Mesothelial cell of epicardium (in vitro differentiated cells): ENCODE measurements around the gene MAN1A1. TPM values are rescaled to one million over a fixed set of nuclear protein-coding genes. Genes with fewer than 3 reads are reported as not detected.

Experiments
- DNase-seq, 2 experiments: peaks; one replicate each; pipeline ENCODE4 v3.0.0; 2021; ENCODE audit warnings: low spot score in 2 of 2; ENCODE audit not compliant: unreplicated experiment in 2 of 2
- H3K27ac Mint-ChIP-seq: 2 replicates; pipeline ENCODE4 v1.8.0; 2021; ENCODE audit warnings: mixed read lengths
- H3K27me3 Mint-ChIP-seq: 2 replicates; pipeline ENCODE4 v1.8.0; 2021; ENCODE audit warnings: low read depth, mixed read lengths
- H3K36me3 Mint-ChIP-seq: 2 replicates; pipeline ENCODE4 v1.8.0; 2021; ENCODE audit warnings: mixed read lengths
- H3K4me1 Mint-ChIP-seq: 2 replicates; pipeline ENCODE4 v1.8.0; 2021; ENCODE audit warnings: mixed read lengths
- H3K4me3 Mint-ChIP-seq: 2 replicates; pipeline ENCODE4 v1.8.0; 2021; ENCODE audit warnings: mild to moderate bottlenecking, moderate library complexity, mixed read lengths
- H3K9me3 Mint-ChIP-seq: 2 replicates; pipeline ENCODE4 v1.8.0; 2021; ENCODE audit warnings: mixed read lengths
- CTCF ChIP-seq: fragments of 200-600 bp; sonication (generic); IDR thresholded peaks from one replicate; pipeline ENCODE4 v1.5.0; 2021; ENCODE audit warnings: antibody characterized with exemption; ENCODE audit not compliant: unreplicated experiment
- total RNA-seq: library from RNA; stranded (reverse); gene quantifications from 3 replicates; pipeline ENCODE4 v1.2.1, GENCODE V29; 2021

Gene MAN1A1
- total RNA-seq, 1 donor from 2014 or later: 51.1 TPM

- peaks cover 7% of the 10 kb centered on the region for H3K4me1 Mint-ChIP-seq
- DNase-seq: no peak
- H3K36me3 Mint-ChIP-seq: peaks cover 12% of the 10 kb centered on the region
- no peak for TF ChIP-seq CTCF
- H3K9me3 Mint-ChIP-seq: no peaks in the 10 kb centered on the region
- no peak overlapping the region for H3K27ac Mint-ChIP-seq
- no peaks in the 10 kb centered on the region for H3K27me3 Mint-ChIP-seq
- no peak overlapping the region for H3K4me3 Mint-ChIP-seq
These were observed 92.5 kb downstream of the MAN1A1 start for GRCh38 chr6:119256978-119257462.

GRCh38 chr6:119256392-119256791, 93.2 kb downstream of the MAN1A1 start:
- H3K4me1 Mint-ChIP-seq: peaks cover 7% of the 10 kb centered on the region

GRCh38 chr6:119255492-119255891, 94.1 kb downstream of the MAN1A1 start:
- Mint-ChIP-seq H3K36me3 (peaks cover 15% of the 10 kb centered on the region), H3K27ac (no peak overlapping the region), H3K9me3 (no peaks in the 10 kb centered on the region), H3K4me3 (no peak overlapping the region), H3K27me3 (no peaks in the 10 kb centered on the region), H3K4me1 (peaks cover 7% of the 10 kb centered on the region)
- no peak for DNase-seq
- TF ChIP-seq CTCF: no peak

More at GRCh38 chr6:119256392-119256791, 93.2 kb downstream of the MAN1A1 start:
- no peaks in the 10 kb centered on the region for H3K27me3 Mint-ChIP-seq
- no peak for TF ChIP-seq CTCF
- no peak overlapping the region for H3K4me3 Mint-ChIP-seq
- DNase-seq: no peak
- no peaks in the 10 kb centered on the region for H3K9me3 Mint-ChIP-seq
- no peak overlapping the region for H3K27ac Mint-ChIP-seq
- peaks cover 11% of the 10 kb centered on the region for H3K36me3 Mint-ChIP-seq

- Mint-ChIP-seq H3K4me1 (peaks cover under 1% of the 10 kb centered on the region), H3K36me3 (peaks cover 27% of the 10 kb centered on the region), H3K4me3 (no peak overlapping the region), H3K27ac (no peak overlapping the region), H3K27me3 (no peaks in the 10 kb centered on the region), H3K9me3 (no peaks in the 10 kb centered on the region)
- no peak for DNase-seq
- no peak for TF ChIP-seq CTCF
These were observed 99.5 kb downstream of the MAN1A1 start for GRCh38 chr6:119250036-119250435.

GRCh38 chr6:119249319-119249718, 100.2 kb downstream of the MAN1A1 start:
- Mint-ChIP-seq H3K4me3 (no peak overlapping the region), H3K4me1 (no peaks in the 10 kb centered on the region), H3K36me3 (peaks cover 27% of the 10 kb centered on the region), H3K27ac (no peak overlapping the region), H3K27me3 (no peaks in the 10 kb centered on the region), H3K9me3 (no peaks in the 10 kb centered on the region)
- DNase-seq: no peak
- no peak for TF ChIP-seq CTCF

- H3K36me3 Mint-ChIP-seq: peaks cover 21% of the 10 kb centered on the region
- no peak overlapping the region for H3K4me3 Mint-ChIP-seq
- H3K9me3 Mint-ChIP-seq: no peaks in the 10 kb centered on the region
- H3K4me1 Mint-ChIP-seq: no peaks in the 10 kb centered on the region
- no peak overlapping the region for H3K27ac Mint-ChIP-seq
- no peaks in the 10 kb centered on the region for H3K27me3 Mint-ChIP-seq
- DNase-seq: no peak
- no peak for TF ChIP-seq CTCF
These were observed 102.1 kb downstream of the MAN1A1 start for GRCh38 chr6:119247504-119247903.
